Stimulated activated naive CD8-positive, alpha-beta T cell treated with anti-CD3 and anti-CD28 coated beads, Interleukin-15, amount 100 ng/mL, for 72 hours (primary cell): Measurements from ENCODE around the gene EFCAB5.
"Not testable (repeated sequence)": the region's sequence is repeated elsewhere in the genome, so short reads cannot be mapped to it uniquely, and the experiment has no call there.

Source experiments
- ATAC-seq: fragments of 150-1000 bp; cut with Tn5 transposase; 2 replicates; pipeline ENCODE4 v1.10.0; 2021; ENCODE audit warnings: mild to moderate bottlenecking, moderate library complexity
- DNase-seq, 2 donors: peaks; one replicate each; pipeline ENCODE4 v3.0.0; 2021 to 2022
- H3K27ac Mint-ChIP-seq, 2 donors: one replicate each; pipeline ENCODE4 v1.8.0; 2022; ENCODE audit warnings: mild to moderate bottlenecking in 2 of 2, mixed read lengths in 2 of 2, moderate library complexity in 2 of 2
- H3K27me3 Mint-ChIP-seq: one replicate; pipeline ENCODE4 v1.8.0; 2022; ENCODE audit warnings: mixed read lengths
- H3K4me1 Mint-ChIP-seq: one replicate; pipeline ENCODE4 v1.8.0; 2022; ENCODE audit warnings: mild to moderate bottlenecking, mixed read lengths
- H3K4me3 Mint-ChIP-seq, 2 donors: one replicate each; pipeline ENCODE4 v1.8.0; 2022; ENCODE audit warnings: mild to moderate bottlenecking in 2 of 2, mixed read lengths in 2 of 2, moderate library complexity in 1 of 2
- H3K9me3 Mint-ChIP-seq, 2 donors: one replicate each; pipeline ENCODE4 v1.8.0; 2022; ENCODE audit warnings: mixed read lengths in 2 of 2

Gene EFCAB5

GRCh38 chr17:30091771-30092170 lies 150.3 kb downstream of the EFCAB5 start:
- H3K4me3 Mint-ChIP-seq = no peak overlapping the region
- ATAC-seq = no peak
- no peak for DNase-seq
- H3K27ac Mint-ChIP-seq = no peak overlapping the region
- H3K9me3 Mint-ChIP-seq = no peaks in the 10 kb centered on the region
- H3K27me3 Mint-ChIP-seq = peaks cover 39% of the 10 kb centered on the region
- H3K4me1 Mint-ChIP-seq = peaks cover 10% of the 10 kb centered on the region

GRCh38 chr17:30092886-30093285 lies 151.5 kb downstream of the EFCAB5 start:
- peaks cover 10% of the 10 kb centered on the region for H3K4me1 Mint-ChIP-seq
- peaks cover 39% of the 10 kb centered on the region for H3K27me3 Mint-ChIP-seq
- no peak overlapping the region for H3K27ac Mint-ChIP-seq
- no peak for DNase-seq
- no peak for ATAC-seq
- no peaks in the 10 kb centered on the region for H3K9me3 Mint-ChIP-seq
- no peak overlapping the region for H3K4me3 Mint-ChIP-seq

- peak; percentile 47 to 57 for DNase-seq
- H3K27ac Mint-ChIP-seq = no peak overlapping the region
- peak; percentile 60 for ATAC-seq
- H3K4me3 Mint-ChIP-seq = no peak overlapping the region
- peaks cover 10% of the 10 kb centered on the region for H3K4me1 Mint-ChIP-seq
- H3K27me3 Mint-ChIP-seq = peaks cover 42% of the 10 kb centered on the region
- H3K9me3 Mint-ChIP-seq = no peaks in the 10 kb centered on the region
Measured at GRCh38 chr17:30093463-30094147, 152.2 kb downstream of the EFCAB5 start.

GRCh38 chr17:30095507-30096244 lies 154.2 kb downstream of the EFCAB5 start:
- ATAC-seq (no peak), DNase-seq (no peak)
- Mint-ChIP-seq H3K27ac (no peak overlapping the region), H3K4me3 (no peak overlapping the region), H3K9me3 (no peaks in the 10 kb centered on the region), H3K4me1 (peaks cover 10% of the 10 kb centered on the region), H3K27me3 (peaks cover 34% of the 10 kb centered on the region)

- Mint-ChIP-seq H3K9me3 (no peaks in the 10 kb centered on the region), H3K27me3 (peaks cover 21% of the 10 kb centered on the region), H3K27ac (no peak overlapping the region), H3K4me3 (no peak overlapping the region), H3K4me1 (peaks cover 7% of the 10 kb centered on the region)
- ATAC-seq (no peak), DNase-seq (no peak)
Measured at GRCh38 chr17:30101686-30102390, 160.4 kb downstream of the EFCAB5 start.

GRCh38 chr17:30103921-30104320 lies 162.5 kb downstream of the EFCAB5 start:
- H3K27me3 Mint-ChIP-seq = peaks cover 16% of the 10 kb centered on the region
- peaks cover 7% of the 10 kb centered on the region for H3K4me1 Mint-ChIP-seq
- no peak for DNase-seq
- no peaks in the 10 kb centered on the region for H3K9me3 Mint-ChIP-seq
- no peak overlapping the region for H3K4me3 Mint-ChIP-seq
- H3K27ac Mint-ChIP-seq = no peak overlapping the region
- ATAC-seq = no peak

- peak overlapping the region; percentile 18 to 51 for H3K27ac Mint-ChIP-seq
- peak; percentile 95 for ATAC-seq
- peaks cover 17% of the 10 kb centered on the region for H3K27me3 Mint-ChIP-seq
- peak overlapping the region; percentile 78 to 84 for H3K4me3 Mint-ChIP-seq
- H3K4me1 Mint-ChIP-seq = peaks cover 7% of the 10 kb centered on the region
- DNase-seq = peak; percentile 70
- no peaks in the 10 kb centered on the region for H3K9me3 Mint-ChIP-seq
Measured at GRCh38 chr17:30104575-30105339, 163.3 kb downstream of the EFCAB5 start.

- H3K27ac Mint-ChIP-seq = peak overlapping the region in 1 of 2 donors; percentile 54
- H3K4me1 Mint-ChIP-seq = peaks cover 30% of the 10 kb centered on the region
- H3K4me3 Mint-ChIP-seq = peak overlapping the region; percentile 35 to 51
- ATAC-seq = peak; percentile 65
- no peak for DNase-seq
- H3K27me3 Mint-ChIP-seq = peaks cover 6% of the 10 kb centered on the region
- H3K9me3 Mint-ChIP-seq = no peaks in the 10 kb centered on the region
Measured at GRCh38 chr17:30112794-30113193, 171.4 kb downstream of the EFCAB5 start.

GRCh38 chr17:30113213-30113612 lies 171.8 kb downstream of the EFCAB5 start:
- H3K9me3 Mint-ChIP-seq = no peaks in the 10 kb centered on the region
- ATAC-seq = peak; percentile 77
- peaks cover 34% of the 10 kb centered on the region for H3K4me1 Mint-ChIP-seq
- peak overlapping the region in 1 of 2 donors; percentile 54 for H3K27ac Mint-ChIP-seq
- peaks cover 6% of the 10 kb centered on the region for H3K27me3 Mint-ChIP-seq
- peak overlapping the region; percentile 35 to 51 for H3K4me3 Mint-ChIP-seq
- DNase-seq = peak; percentile 26 to 62

GRCh38 chr17:30116345-30116660 lies 174.9 kb downstream of the EFCAB5 start:
- DNase-seq = no peak
- Mint-ChIP-seq H3K27me3 (no peaks in the 10 kb centered on the region), H3K9me3 (no peaks in the 10 kb centered on the region), H3K27ac (peak overlapping the region; percentile 99), H3K4me3 (peak overlapping the region; percentile 95 to 97), H3K4me1 (peaks cover 60% of the 10 kb centered on the region)
- peak; percentile 17 for ATAC-seq

- H3K9me3 Mint-ChIP-seq = no peaks in the 10 kb centered on the region
- H3K27ac Mint-ChIP-seq = peak within 1 kb of the TSS; percentile 99
- peak within 1 kb of the TSS; percentile 95 to 97 for H3K4me3 Mint-ChIP-seq
- ATAC-seq = peak; percentile 90
- no peaks in the 10 kb centered on the region for H3K27me3 Mint-ChIP-seq
- H3K4me1 Mint-ChIP-seq = peaks cover 65% of the 10 kb centered on the region
- peak; percentile 90 to 94 for DNase-seq
Measured at GRCh38 chr17:30116661-30117551, 175.5 kb downstream of the EFCAB5 start, which contains the start of gene NSRP1. Gene NSRP1, plus strand, starts transcription at chr17:30116816. Its CDS starts 28 bp downstream, at chr17:30116844.

- Mint-ChIP-seq H3K4me3 (peak overlapping the region; percentile 95 to 97), H3K27ac (peak overlapping the region; percentile 99), H3K27me3 (no peaks in the 10 kb centered on the region), H3K4me1 (peaks cover 60% of the 10 kb centered on the region), H3K9me3 (no peaks in the 10 kb centered on the region)
- no peak for ATAC-seq
- no peak for DNase-seq
Measured at GRCh38 chr17:30117675-30118081, 176.2 kb downstream of the EFCAB5 start.

- H3K27me3 Mint-ChIP-seq = not testable (repeated sequence)
Measured at GRCh38 chr17:30118635-30119034, 177.2 kb downstream of the EFCAB5 start.

GRCh38 chr17:30124273-30124796 lies 182.9 kb downstream of the EFCAB5 start:
- peaks cover 48% of the 10 kb centered on the region for H3K4me1 Mint-ChIP-seq
- H3K4me3 Mint-ChIP-seq = no peak overlapping the region
- ATAC-seq (no peak), DNase-seq (no peak)
- no peaks in the 10 kb centered on the region for H3K27me3 Mint-ChIP-seq
- no peaks in the 10 kb centered on the region for H3K9me3 Mint-ChIP-seq
- peak overlapping the region in 1 of 2 donors; percentile 7 for H3K27ac Mint-ChIP-seq

More at GRCh38 chr17:30118635-30119034, 177.2 kb downstream of the EFCAB5 start:
- not testable (repeated sequence) for ATAC-seq, DNase-seq, H3K9me3 Mint-ChIP-seq
- Mint-ChIP-seq H3K27ac (peak overlapping the region; percentile 15 to 19), H3K4me3 (peak overlapping the region; percentile 62 to 95), H3K4me1 (peaks cover 50% of the 10 kb centered on the region)
